Dermis blood vessel endothelial cell (primary cell): ENCODE measurements around the gene PSME3IP1. TPM values are rescaled to one million over a fixed set of nuclear protein-coding genes. Genes with fewer than 3 reads are reported as not detected.
A peak's percentile ranks its signal among the peaks of the same experiment; 100 is the strongest.

Experiments used
- DNase-seq: peaks from one replicate; pipeline ENCODE4 v3.0.0; 2010
- total RNA-seq: library from RNA; depleted of rRNA; stranded (reverse); fragments of >200 nt; gene quantifications from 2 replicates; pipeline ENCODE4 v1.2.3, GENCODE V29; 2014

The PSME3IP1 gene
- total RNA-seq, 1 donor from 2014 or later = 87.3 TPM

DNA sequence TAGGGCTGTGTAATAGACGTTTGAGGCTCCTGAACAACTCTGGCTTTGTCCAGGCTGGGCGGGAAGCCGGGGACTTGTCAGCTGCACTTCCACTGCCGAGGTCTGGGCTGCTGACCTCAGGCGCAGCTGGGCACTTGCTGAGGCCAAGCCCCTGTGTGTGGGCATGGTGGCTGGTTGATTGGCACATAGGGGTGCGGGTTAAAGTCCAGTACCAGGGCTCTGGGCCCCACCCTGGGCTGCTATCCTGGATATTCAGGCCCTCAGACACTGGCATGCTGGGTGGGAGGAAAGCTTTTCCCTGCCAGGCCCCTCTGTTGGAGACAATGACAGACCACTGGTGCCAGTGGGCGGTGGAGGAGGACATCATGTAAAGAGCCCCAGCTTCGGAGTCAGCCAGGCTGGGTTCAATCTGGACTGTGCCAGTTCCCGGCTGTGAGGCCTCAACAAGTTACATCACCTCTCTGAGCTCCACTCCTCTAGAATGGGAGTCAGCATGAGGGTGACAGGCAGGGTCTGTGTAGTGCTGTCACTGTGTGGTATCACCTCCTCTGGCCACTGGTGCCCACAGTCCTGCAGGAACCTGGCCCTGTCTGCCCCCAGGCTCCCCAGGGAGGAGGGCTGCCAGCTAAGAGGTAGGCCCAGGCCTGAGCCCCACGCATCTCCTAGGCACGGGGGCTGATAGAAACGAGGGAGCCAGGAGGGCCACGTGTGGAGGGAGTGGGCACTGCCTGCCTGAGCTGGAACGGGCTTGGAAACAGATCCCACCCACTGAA, 42.5 kb downstream of the PSME3IP1 start:
- no peak for DNase-seq

DNA sequence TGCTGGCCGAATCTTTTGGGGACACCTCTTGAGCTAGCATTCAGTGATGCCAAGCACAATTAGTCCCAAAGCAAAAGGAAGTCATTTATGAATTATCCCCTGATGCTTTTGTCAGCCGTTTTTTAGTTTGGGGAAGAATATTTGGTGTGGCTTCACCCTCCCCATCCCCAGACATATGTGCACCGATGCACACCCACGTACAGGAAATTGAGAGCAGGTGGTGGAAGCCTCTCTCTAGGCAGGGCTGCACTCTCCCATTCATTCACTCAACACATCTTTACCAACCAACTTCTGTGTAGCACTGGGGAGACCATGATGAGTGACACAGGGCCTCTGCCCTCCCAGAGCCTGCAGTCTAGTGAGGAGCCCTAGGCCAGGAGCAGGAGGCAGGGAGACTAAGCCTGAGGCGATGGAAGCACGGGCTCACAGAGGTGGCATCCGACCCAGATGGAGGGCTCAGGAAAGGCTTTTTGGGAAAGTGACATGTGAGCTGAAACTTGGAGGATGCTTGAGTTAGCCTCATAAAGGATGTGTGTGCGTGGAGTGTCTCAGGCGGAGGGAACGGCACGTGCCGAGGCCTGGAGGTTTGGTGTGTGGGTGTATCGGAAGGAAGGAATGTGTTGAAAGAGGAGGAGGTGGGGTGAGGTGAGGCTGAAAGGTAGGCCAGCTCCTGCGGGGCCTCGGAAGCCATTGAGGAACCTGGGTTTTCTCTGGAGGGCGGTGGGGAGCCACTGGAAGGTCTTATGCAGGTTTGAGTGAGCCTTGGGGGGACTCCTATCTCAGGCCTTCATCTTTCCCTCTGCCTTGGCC, 43.8 kb downstream of the PSME3IP1 start:
- peak; percentile 18 for DNase-seq

DNA sequence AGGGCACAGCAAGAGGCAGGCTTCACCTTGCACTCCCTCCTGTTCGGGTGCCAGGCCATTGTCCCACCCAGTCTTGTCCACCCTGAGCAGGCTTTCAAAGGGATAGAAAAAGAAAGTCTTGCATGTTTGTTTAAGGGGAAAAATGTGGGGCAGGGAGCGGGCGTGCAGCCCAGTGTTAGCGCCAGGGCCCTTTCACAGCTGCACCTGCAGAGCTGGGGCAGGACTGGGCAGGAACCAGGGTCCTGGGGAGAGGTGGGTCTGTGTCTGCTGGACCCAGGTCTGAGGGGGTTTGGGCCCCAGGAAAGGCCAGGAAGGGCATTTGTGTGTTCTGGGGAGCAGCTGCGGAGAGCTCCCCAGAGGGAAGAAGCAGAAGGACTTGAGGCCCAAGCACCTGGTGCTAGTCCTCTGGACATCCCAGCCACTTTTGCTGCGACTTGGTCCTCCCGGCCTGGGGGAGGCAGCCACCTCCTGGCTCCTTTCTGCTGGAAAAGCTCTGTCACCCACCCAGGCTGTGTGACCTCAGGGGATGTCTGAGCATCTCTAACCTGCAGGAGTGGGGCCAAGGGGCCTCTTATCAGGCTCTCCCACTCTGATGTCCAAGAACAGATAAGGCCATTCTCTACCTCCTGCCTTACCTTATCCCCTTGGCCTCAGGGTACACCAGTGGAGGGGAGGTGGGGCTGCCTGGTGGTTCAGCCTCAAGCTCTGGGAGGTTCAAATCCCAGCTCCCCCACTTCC, 44.7 kb downstream of the PSME3IP1 start:
- no peak for DNase-seq

DNA sequence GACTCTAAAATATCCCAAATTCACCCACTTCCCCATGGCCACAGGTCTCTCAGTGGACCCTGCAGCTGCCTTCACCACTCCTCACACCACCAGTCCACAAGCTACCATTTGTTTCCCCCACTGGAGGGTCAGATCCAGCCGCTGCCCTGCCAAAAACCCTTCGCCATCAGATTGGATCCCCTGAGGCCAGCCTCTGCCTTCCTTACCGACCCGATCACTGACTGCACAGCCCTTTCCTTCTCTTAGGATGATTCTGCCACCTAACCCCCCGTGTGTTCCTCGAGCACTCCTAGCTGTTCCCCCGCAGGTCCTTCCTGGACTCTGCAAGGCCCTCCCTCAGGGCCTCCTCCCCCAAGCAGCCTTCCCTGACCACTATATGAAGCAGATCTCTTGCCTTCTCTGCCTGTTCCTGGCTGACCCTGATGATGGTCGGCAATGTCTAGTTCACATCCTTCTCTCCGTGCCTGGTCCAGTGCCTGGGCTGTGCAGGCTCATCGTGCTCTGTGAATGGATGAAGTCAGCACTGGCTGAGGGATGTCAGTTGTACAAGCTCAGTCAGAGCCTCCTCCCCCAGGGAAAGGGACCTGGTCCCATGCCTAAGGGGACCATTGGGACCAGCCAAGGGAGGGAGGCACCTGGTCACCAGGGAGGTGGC, 47.4 kb downstream of the PSME3IP1 start:
- DNase-seq = no peak

DNA sequence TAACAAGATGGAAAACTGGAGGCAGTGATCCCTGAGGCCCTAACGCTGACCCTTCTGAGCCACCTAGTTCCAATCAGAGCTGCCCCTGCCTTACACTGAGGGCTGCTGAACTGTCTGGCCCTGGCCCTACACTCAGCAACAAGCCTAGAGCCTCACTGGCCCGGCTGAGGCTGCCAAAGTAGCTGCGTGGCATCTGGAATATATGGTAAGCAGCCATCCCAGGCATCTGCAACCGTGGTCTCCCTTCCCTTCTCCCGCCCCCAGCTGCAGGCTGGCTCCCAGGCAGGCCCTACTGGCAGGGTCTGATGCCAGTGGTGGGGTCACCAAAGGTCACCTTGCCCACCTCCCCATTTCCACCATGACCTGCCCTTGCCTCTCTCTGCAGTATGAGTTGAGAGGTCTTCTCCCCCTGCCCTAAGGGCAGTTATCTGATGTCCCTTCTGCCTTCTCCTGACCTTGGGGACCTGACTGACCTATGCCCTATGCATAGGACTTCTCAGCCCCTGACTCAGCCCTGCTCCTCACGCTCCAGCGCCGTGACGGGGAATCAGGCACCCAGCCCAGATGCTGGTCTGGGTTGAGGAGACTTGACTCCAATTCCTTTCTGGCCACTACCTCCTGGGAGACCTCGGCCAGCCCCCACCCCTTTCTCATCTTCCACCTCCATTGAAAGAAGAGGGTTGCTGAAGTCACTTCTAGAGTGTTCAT, 48.1 kb downstream of the PSME3IP1 start:
- DNase-seq = no peak

DNA sequence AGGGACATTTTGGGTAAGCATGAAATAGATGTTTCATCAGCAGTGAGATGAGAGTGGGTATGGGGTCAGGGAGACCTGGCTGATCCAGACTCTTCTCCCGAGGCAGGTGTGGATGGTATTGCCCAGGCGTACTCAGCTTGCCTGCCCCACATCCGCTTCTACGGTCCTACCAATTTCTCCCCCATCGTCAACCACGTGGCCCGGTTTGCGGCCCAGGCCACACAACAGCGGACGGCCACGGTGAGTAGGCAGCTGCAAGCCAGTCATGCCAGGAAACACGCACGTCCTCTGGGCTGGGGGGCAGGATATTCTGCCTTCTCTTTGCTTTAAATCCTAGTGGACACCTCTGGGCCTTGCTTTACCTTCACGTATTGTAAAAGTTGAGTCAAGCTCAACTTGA, 48.8 kb downstream of the PSME3IP1 start:
- DNase-seq = peak; percentile 32

DNA sequence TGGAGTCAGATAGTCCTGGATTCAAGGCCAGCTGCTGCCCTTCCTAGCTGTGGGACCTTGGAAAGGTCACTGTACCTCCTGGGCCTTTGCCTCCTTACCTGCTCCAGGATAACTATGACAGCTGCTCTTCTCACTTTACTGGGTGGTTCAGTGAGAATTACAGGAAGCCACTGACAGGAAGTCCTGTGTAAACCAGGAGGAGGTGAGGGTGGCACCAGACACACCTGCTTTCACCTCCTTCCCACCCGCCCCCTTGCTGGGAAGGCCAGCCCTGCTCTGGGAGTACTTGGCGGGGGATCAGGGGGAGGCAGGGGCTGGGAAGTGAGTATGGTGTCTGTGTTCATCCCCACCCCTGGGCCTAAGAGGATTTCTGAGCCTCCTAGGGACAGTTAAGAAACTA, 50.9 kb downstream of the PSME3IP1 start:
- no peak for DNase-seq

DNA sequence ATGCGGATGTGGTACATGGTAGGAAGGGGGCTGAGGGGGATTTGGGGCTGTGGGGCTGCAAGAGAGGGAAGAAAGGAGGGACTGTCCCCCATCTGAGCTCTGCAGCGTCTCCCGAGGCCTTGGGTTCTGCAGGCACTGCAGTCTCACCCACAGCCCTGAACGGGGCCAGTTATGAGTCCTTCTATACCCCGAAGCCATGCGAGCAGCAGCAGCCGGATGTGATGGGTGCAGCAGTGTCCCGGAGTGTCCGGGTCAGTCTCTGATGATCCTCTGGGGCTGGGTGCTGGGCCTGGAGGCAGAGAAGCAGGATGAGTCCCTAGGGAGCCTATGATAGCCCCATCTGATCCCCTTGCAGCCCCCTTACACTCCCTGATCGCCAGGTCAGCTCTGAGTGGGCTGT, 52.0 kb downstream of the PSME3IP1 start:
- no peak for DNase-seq

DNA sequence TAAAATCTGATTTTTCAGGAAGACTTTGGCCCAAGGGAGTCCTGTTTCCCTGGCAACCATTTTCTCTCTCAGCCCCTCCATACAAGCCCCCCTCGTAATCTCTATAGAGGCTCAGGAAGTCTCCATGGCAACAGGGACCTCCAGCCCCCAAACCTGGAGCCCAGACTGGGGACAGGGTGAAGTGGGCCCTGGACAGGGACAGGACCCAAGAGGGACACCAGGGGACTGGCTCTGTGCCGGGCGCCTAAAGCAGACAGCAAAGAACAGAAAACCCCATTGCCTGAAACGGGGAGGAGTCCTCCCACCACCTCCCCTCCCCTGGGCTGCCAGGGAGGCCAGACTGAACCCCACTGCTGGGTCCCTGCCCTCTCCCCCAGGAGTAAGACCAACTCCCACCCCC, 52.8 kb downstream of the PSME3IP1 start:
- DNase-seq = no peak

DNA sequence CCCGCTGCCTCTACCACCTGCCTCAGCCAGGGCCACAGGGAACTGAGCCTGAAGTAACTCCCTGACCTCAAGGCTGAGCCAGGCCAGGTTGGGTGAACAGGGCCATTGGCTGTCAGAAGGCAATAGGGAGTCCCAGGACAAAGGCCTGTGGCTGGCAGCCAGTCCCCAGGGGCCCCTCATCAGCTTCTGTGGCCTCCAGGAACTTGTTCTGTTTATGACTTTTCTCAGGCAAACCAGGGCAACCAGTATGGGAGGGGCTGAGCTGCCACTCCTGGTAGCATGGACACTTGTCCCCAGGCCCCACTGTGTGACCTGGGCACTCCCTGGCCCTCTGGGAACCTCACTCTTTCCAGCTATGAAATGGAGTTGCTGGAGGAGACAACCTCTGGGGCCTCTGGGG, 53.4 kb downstream of the PSME3IP1 start:
- DNase-seq = no peak

DNA sequence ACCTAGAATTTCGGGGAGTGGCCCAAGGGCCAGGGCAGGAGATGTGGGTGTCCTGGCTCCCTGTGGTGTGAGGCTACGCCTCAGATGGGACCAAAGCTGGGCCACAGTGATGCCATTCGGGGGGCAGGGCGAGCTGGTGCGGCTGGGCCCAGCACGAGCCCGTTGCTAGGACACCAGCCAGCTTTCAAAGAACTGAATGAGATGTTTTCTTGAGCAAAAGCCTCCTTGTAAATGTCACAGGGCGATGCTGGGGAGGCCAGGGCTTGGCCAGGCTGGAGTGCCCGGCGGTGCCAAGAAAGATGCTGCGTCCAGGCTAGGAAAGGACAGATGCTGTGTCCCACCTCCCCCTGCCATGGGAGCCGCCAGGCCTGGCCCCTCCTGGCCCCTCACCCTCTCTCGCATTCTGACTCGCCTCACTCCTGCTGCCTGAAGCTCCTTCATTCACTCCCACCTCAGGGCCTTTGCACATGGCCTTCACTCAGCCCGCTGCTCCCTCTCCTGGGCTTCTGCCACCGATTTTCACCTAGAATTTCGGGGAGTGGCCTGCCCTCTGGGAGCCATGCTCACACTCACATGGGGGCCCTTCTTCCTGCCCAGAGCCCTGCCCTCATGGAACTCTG, 54.4 kb downstream of the PSME3IP1 start:
- no peak for DNase-seq

DNA sequence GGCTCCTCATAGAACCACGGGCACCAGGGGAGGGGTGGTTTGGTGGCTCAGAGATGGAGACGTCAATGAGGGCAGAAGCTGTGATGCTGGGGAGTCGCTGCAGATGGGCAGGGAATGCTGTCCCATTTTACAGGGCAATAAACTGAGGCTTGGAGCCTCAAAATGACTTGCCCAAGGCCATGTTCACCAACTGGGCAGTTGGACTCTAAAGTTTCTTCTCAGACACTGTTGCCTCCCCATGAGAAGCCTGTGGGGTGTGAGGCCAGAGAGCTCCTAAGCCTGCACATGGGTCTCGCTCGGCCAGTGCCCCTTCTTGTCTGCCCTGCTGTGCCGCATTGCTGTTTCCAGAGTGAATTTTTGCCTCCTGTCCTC, 54.9 kb downstream of the PSME3IP1 start:
- DNase-seq = no peak

DNA sequence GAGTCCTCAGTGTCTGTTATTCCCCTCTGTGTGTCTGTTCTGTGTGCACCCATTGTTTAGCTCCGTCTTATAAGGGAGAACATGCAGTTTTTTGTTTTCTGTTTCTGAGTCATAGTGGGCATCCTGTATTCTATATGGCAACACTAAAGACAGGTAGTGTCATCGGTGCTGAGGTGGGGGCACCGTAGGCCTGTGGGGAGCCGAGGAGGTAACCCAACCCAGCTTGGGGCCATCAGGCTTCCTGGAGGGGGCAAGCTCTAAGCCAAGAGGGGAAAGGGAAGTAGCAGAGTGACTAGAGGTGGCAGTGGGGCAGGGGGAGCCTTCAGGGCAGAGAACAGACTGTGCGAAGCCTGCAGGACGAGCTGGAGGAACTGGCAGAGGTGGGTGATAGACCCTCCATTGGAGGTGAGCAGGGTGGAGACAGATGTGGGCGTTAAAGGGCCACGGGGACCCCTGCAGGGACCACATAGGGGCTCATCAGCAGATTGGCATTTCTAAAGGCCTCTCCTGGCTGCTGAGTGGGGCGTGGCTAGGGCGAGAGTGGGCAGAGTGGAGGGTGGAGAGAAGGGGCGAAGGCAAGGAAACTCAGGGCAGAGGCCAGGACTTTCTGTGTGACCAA, 57.0 kb downstream of the PSME3IP1 start:
- no peak for DNase-seq

DNA sequence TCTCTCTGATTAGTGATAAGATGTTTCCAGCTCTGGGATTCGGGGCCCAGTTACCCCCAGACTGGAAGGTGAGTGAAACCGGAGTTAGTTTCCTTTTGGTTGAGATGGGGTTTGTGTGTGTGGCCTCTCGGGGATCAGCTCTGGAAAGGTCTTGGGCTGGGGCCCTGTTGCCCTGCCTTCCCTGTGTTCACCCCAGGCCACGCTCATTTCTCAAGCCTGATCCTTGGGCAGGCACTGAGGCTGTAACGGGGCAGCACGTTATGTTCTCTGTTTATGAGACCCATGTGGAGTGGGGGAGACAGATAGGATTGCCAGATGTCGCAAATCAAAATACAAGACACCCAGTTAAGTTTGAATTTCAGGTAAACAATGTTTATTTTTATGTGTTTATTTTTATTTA, 58.0 kb downstream of the PSME3IP1 start:
- DNase-seq = no peak

DNA sequence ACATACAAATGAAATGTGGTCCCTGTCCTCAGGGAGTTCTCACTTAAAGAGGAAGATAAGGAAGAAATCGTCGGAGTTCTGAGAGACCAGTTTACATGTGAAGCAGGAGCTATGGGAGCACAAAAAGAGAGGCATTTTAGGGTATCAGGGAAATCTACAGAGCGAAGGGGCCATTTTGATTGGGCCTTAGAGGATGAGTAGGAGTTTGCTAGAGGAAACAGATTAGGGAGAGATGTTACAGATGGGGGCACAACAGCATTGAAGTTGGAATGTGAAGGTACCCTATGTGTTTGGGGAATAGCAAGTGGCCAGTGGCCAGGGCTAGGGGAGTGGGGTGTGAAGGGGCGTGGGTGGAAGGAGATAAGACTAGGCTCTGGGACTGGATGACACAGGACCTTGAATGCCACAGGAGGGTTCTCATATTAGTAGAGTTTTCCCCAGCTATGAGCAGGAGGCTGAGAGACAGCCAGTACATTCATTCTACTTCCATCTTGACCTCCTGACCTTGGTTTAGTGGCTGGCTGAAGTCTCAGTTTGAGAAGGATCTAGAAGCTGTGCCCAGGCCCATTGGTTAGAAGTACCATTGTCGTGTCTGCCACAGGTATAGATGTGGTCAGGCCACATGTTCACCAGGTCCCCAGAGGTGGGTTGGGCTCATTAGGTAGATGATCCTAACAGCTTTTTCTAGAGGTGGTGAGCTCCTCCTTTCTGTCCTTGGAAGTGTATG, 58.6 kb downstream of the PSME3IP1 start:
- no peak for DNase-seq

DNA sequence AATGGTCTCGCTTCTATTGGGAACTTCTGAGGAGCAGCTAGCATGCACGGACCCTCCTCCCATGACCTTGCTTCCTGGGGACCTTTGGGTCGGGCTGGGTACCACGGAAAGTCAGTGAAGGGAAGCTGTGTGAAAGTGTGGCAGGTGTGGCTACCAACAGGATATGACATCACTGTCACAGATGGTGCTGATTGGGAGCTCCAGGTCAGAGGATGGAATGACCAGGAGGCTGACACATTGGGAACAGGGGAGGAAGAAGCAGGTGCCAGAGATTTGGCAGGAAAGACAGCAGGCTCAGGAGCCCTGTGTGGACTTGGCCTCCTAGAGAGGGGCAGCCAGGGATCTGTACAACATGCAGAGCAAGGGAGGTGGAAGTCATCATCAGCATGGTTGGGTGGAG, 59.4 kb downstream of the PSME3IP1 start:
- DNase-seq = peak; percentile 27

DNA sequence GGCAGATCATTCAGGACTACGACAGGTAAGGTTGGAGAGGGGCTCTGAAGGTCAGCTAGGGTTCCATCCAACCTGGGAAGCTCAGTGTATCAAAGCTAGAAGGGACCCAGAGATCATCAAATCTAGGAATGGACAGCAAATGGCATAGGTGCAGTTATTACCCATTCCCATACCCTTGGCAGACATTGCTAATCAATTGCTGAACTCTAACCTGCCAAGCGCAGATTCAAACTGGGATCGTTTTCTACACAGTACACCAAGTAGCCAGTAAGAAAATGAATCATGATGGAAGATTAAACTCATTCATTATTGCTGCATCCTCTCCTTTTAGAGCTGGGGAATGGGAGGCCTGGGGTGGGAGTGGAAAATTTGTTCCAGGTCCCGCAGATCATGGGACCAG, 59.9 kb downstream of the PSME3IP1 start:
- DNase-seq = no peak

DNA sequence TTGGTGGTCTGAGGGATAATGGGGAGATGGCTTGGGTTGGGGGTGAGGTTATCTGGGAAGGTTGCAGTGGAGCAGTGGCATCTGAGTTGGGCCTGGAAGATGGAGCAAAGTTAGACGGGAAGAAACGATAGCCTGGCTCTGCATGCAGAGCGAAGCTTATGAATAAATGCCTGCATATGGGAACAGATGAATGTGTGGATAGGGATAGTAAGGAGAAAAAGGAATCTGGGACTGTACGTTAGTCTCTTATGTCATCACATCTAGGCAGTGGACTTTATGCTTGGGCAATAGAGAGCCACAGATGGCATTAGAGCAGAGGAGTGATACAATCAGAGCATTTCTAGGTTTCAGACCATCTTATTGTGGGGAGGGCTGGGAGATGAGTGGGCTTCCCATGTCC, 60.5 kb downstream of the PSME3IP1 start:
- DNase-seq = no peak

DNA sequence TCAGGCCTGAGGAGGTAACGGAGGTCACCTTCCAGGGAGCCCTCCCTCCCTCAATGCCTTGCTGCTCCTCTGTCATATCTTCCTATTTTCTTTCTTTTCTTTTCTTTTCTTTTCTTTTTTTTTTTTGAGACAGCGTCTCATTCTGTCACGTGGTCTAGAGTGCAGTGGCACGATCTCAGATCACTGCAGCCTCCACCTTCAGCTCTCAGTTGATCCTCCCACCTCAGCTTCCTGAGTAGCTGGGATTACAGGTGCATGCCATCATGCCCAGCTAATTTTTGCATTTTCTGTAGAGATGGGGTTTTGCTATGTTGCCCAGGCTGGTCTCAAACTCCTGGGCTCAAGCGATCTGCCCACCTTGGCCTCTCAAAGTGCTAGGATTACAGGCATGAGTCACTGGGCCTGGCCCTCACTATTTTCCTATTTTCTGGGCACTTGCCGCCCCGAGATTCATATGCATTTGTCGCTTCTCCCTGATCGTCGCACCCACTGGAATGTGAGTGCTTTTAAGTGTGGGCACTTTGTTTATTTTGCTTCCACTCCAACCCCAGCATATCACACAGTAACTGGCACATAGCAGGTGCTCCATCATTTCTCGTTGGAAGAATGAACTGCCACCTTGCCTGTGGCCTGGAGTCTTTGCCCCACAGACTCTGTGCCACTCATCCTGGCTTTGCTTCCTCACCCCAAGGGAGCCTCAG, 61.7 kb downstream of the PSME3IP1 start:
- DNase-seq = no peak
